Parietal lobe (tissue), 2 donors: ENCODE results near the gene NLGN4X. TPM values are rescaled to one million over a fixed set of nuclear protein-coding genes. Genes with fewer than 3 reads are reported as not detected.

ENCODE experiments used
- small RNA-seq: library from RNA; depleted of rRNA; stranded (forward); fragments of <200 nt; gene quantifications from one replicate; pipeline ENCODE3, GENCODE V24; 2014; ENCODE audit warnings: low replicate concordance
- total RNA-seq: library from RNA; depleted of rRNA; stranded (reverse); fragments of >200 nt; gene quantifications from one replicate; pipeline ENCODE4 v1.2.3, GENCODE V29; 2014

Gene NLGN4X
- 63.2 TPM for total RNA-seq

GRCh38 chrX:6228720-6229119, at the start of gene NLGN4X:
NLGN4X (minus strand) TSS chrX:6228867; CDS start chrX:6151466, 77,401 bp downstream.

Small RNA genes within 50 kb of the gene (small RNA-seq; reads per million reads assigned to genes)
- gene RF00322 = not detected
